Stimulated activated naive B cell treated with anti-CD40 and anti-IgM and Interleukin-4, amounts not matched to agents 10 μg/mL and 1 μg/mL and 100 μg/mL, for 72 hours (primary cell): ENCODE results near the gene ADSL.

ENCODE experiments used
- ATAC-seq, 2 donors: fragments of 150-1000 bp; cut with Tn5 transposase; replicated peaks; 2 replicates each; pipeline ENCODE4 v1.10.0; 2021; ENCODE audit warnings: moderate library complexity in 1 of 2
- DNase-seq: peaks from one replicate; pipeline ENCODE4 v3.0.0; 2021
- H3K27ac Mint-ChIP-seq: one replicate; pipeline ENCODE4 v1.8.0; 2022; ENCODE audit warnings: mild to moderate bottlenecking, mixed read lengths
- H3K27me3 Mint-ChIP-seq, 2 donors: one replicate each; pipeline ENCODE4 v1.8.0; 2022; ENCODE audit warnings: mixed read lengths in 2 of 2
- H3K36me3 Mint-ChIP-seq, 2 donors: one replicate each; pipeline ENCODE4 v1.8.0; 2022; ENCODE audit warnings: mixed read lengths in 2 of 2, mild to moderate bottlenecking in 1 of 2
- H3K4me1 Mint-ChIP-seq, 2 donors: one replicate each; pipeline ENCODE4 v1.8.0; 2022; ENCODE audit warnings: mixed read lengths in 2 of 2, mild to moderate bottlenecking in 1 of 2
- H3K4me3 Mint-ChIP-seq, 2 donors: one replicate each; pipeline ENCODE4 v1.8.0; 2022; ENCODE audit warnings: mild to moderate bottlenecking in 2 of 2, mixed read lengths in 2 of 2, moderate library complexity in 1 of 2
- H3K9me3 Mint-ChIP-seq, 2 donors: one replicate each; pipeline ENCODE4 v1.8.0; 2022; ENCODE audit warnings: mixed read lengths in 2 of 2, mild to moderate bottlenecking in 1 of 2

ADSL gene

GRCh38 chr22:40322021-40322420, 24.3 kb upstream of the ADSL start:
- Mint-ChIP-seq H3K9me3 (no peaks in the 10 kb centered on the region), H3K4me1 (peaks cover 5 to 8% of the 10 kb centered on the region in 2 donors), H3K27me3 (no peaks in the 10 kb centered on the region), H3K27ac (no peak overlapping the region), H3K4me3 (no peak overlapping the region), H3K36me3 (peaks cover 6 to 50% of the 10 kb centered on the region in 2 donors)
- ATAC-seq (no peak), DNase-seq (no peak)

DNA sequence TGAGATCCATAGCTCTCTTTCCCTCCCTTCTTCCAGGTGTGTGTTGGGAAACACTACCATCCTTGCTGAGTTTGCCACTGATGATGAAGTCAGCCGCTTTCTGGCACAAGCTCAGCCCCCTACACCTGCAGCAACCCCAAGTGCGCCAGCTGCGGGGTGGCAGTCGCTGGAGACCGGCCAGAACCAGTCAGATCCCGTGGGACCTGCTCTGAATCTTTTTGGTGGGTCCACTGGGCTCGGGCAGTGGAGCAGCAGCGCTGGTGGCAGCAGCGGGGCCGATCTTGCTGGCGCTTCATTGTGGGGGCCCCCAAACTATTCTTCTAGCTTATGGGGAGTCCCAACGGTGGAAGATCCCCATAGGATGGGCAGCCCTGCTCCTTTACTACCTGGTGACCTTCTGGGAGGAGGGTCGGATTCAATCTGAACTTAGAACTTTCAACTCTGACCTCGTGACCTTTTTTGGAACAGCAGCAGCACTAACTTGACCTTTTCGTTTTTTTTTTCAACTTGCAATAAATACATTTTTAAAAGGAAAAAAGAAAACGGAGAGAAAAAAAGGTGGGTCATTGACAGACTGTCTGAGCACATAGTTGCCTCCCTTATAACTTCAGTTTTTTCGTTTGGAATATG, 23.4 kb upstream of the ADSL start:
- H3K4me3 Mint-ChIP-seq: no peak overlapping the region
- H3K9me3 Mint-ChIP-seq: no peaks in the 10 kb centered on the region
- no peak for ATAC-seq
- H3K27ac Mint-ChIP-seq: no peak overlapping the region
- peaks cover 5 to 11% of the 10 kb centered on the region in 2 donors for H3K4me1 Mint-ChIP-seq
- no peak for DNase-seq
- peaks cover 8 to 46% of the 10 kb centered on the region in 2 donors for H3K36me3 Mint-ChIP-seq
- no peaks in the 10 kb centered on the region for H3K27me3 Mint-ChIP-seq

GRCh38 chr22:40323681-40324171, 22.6 kb upstream of the ADSL start:
- Mint-ChIP-seq H3K27ac (no peak overlapping the region), H3K36me3 (peaks cover 10 to 39% of the 10 kb centered on the region in 2 donors), H3K27me3 (no peaks in the 10 kb centered on the region), H3K4me3 (no peak overlapping the region), H3K9me3 (no peaks in the 10 kb centered on the region), H3K4me1 (peaks cover 5 to 14% of the 10 kb centered on the region in 2 donors)
- DNase-seq: no peak
- ATAC-seq: no peak

GRCh38 chr22:40324468-40325305, 21.6 kb upstream of the ADSL start:
- ATAC-seq (peak in 1 of 2 donors; percentile 18), DNase-seq (no peak)
- peaks cover 10 to 39% of the 10 kb centered on the region in 2 donors for H3K36me3 Mint-ChIP-seq

GRCh38 chr22:40325315-40325714, 21.0 kb upstream of the ADSL start:
- Mint-ChIP-seq H3K27ac (peak overlapping the region; percentile 71), H3K4me1 (peaks cover 7 to 18% of the 10 kb centered on the region in 2 donors), H3K4me3 (no peak overlapping the region), H3K27me3 (no peaks in the 10 kb centered on the region), H3K36me3 (peaks cover 14 to 42% of the 10 kb centered on the region in 2 donors), H3K9me3 (no peaks in the 10 kb centered on the region)
- DNase-seq (no peak), ATAC-seq (peak; percentile 45 to 48)

More at GRCh38 chr22:40324468-40325305, 21.6 kb upstream of the ADSL start:
- H3K4me1 Mint-ChIP-seq: peaks cover 5 to 14% of the 10 kb centered on the region in 2 donors
- H3K9me3 Mint-ChIP-seq: no peaks in the 10 kb centered on the region
- no peak overlapping the region for H3K27ac Mint-ChIP-seq
- H3K4me3 Mint-ChIP-seq: no peak overlapping the region
- no peaks in the 10 kb centered on the region for H3K27me3 Mint-ChIP-seq

GRCh38 chr22:40326905-40327735, 19.2 kb upstream of the ADSL start:
- Mint-ChIP-seq H3K27me3 (no peaks in the 10 kb centered on the region), H3K9me3 (no peaks in the 10 kb centered on the region), H3K4me3 (no peak overlapping the region), H3K27ac (peak overlapping the region; percentile 47), H3K36me3 (peaks cover 16 to 33% of the 10 kb centered on the region in 2 donors), H3K4me1 (peaks cover 8 to 25% of the 10 kb centered on the region in 2 donors)
- ATAC-seq (no peak), DNase-seq (no peak)

- no peaks in the 10 kb centered on the region for H3K9me3 Mint-ChIP-seq
- DNase-seq (no peak), ATAC-seq (no peak)
- peaks cover 10 to 27% of the 10 kb centered on the region in 2 donors for H3K4me1 Mint-ChIP-seq
- H3K27me3 Mint-ChIP-seq: no peaks in the 10 kb centered on the region
- no peak overlapping the region for H3K27ac Mint-ChIP-seq
- H3K4me3 Mint-ChIP-seq: no peak overlapping the region
- peaks cover 15 to 25% of the 10 kb centered on the region in 2 donors for H3K36me3 Mint-ChIP-seq
Observed at GRCh38 chr22:40328546-40329456, 17.5 kb upstream of the ADSL start.

- no peaks in the 10 kb centered on the region for H3K27me3 Mint-ChIP-seq
- ATAC-seq (no peak), DNase-seq (no peak)
- peaks cover 15 to 28% of the 10 kb centered on the region in 2 donors for H3K36me3 Mint-ChIP-seq
- H3K4me1 Mint-ChIP-seq: peaks cover 15 to 33% of the 10 kb centered on the region in 2 donors
- no peak overlapping the region for H3K4me3 Mint-ChIP-seq
- H3K27ac Mint-ChIP-seq: no peak overlapping the region
- no peaks in the 10 kb centered on the region for H3K9me3 Mint-ChIP-seq
Observed at GRCh38 chr22:40329466-40329865, 16.8 kb upstream of the ADSL start.

GRCh38 chr22:40330086-40330485, 16.2 kb upstream of the ADSL start:
- Mint-ChIP-seq H3K4me1 (peaks cover 20 to 37% of the 10 kb centered on the region in 2 donors), H3K36me3 (peaks cover 16 to 31% of the 10 kb centered on the region in 2 donors), H3K27ac (peak overlapping the region; percentile 85), H3K4me3 (no peak overlapping the region), H3K27me3 (no peaks in the 10 kb centered on the region), H3K9me3 (no peaks in the 10 kb centered on the region)
- DNase-seq: no peak
- ATAC-seq: no peak

- ATAC-seq: no peak
- H3K36me3 Mint-ChIP-seq: peaks cover 16 to 27% of the 10 kb centered on the region in 2 donors
- H3K27me3 Mint-ChIP-seq: no peaks in the 10 kb centered on the region
- H3K4me1 Mint-ChIP-seq: peaks cover 17 to 35% of the 10 kb centered on the region in 2 donors
- DNase-seq: no peak
- H3K4me3 Mint-ChIP-seq: no peak overlapping the region
- no peak overlapping the region for H3K27ac Mint-ChIP-seq
- H3K9me3 Mint-ChIP-seq: no peaks in the 10 kb centered on the region
Observed at GRCh38 chr22:40330615-40331014, 15.7 kb upstream of the ADSL start.

GRCh38 chr22:40331706-40332105, 14.6 kb upstream of the ADSL start:
- no peak overlapping the region for H3K4me3 Mint-ChIP-seq
- ATAC-seq (no peak), DNase-seq (no peak)
- H3K9me3 Mint-ChIP-seq: no peaks in the 10 kb centered on the region
- peaks cover 23 to 45% of the 10 kb centered on the region in 2 donors for H3K4me1 Mint-ChIP-seq
- no peaks in the 10 kb centered on the region for H3K27me3 Mint-ChIP-seq
- peaks cover 16 to 32% of the 10 kb centered on the region in 2 donors for H3K36me3 Mint-ChIP-seq
- no peak overlapping the region for H3K27ac Mint-ChIP-seq

DNA sequence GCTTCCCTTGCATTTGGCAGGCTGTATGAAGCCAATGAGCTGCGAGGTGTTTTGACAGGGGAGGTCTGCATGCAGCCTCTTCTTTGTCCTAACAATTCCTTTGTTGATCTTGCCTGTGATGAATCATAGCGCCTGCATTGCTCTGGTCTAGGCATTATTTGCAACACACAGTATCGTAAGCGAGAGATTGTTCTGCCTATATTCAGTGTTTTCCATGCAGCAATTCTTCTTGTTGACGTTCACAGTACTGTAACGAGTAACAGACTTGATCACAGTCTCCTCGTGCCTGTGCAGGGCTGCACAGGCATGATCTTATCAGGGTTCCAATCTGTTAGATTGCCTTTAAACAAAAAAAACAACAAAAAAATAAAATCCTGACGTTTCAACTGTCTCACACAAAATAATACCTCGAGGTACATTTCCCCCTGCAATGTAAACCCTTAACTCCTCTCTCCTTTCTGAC, 13.9 kb upstream of the ADSL start:
- no peak overlapping the region for H3K4me3 Mint-ChIP-seq
- H3K27ac Mint-ChIP-seq: peak overlapping the region; percentile 92
- H3K4me1 Mint-ChIP-seq: peaks cover 22 to 48% of the 10 kb centered on the region in 2 donors
- no peaks in the 10 kb centered on the region for H3K27me3 Mint-ChIP-seq
- DNase-seq: no peak
- peaks cover 15 to 27% of the 10 kb centered on the region in 2 donors for H3K36me3 Mint-ChIP-seq
- ATAC-seq: no peak
- H3K9me3 Mint-ChIP-seq: no peaks in the 10 kb centered on the region

GRCh38 chr22:40334060-40334459, 12.2 kb upstream of the ADSL start:
- no peak for ATAC-seq
- no peaks in the 10 kb centered on the region for H3K9me3 Mint-ChIP-seq
- no peak overlapping the region for H3K27ac Mint-ChIP-seq
- H3K27me3 Mint-ChIP-seq: no peaks in the 10 kb centered on the region
- H3K4me3 Mint-ChIP-seq: no peak overlapping the region
- peaks cover 21 to 37% of the 10 kb centered on the region in 2 donors for H3K36me3 Mint-ChIP-seq
- H3K4me1 Mint-ChIP-seq: peaks cover 28 to 48% of the 10 kb centered on the region in 2 donors
- DNase-seq: no peak
